GM10266 (cell line): Measurements from ENCODE around the gene NUP107.
A peak's percentile ranks its signal among the peaks of the same experiment; 100 is the strongest.

Experiments
- DNase-seq: peaks from one replicate; pipeline ENCODE4 v3.0.0; 2012; ENCODE audit errors: extremely low spot score
- CTCF ChIP-seq: IDR thresholded peaks from 2 replicates; pipeline ENCODE4 v1.5.1; 2012; ENCODE audit warnings: mild to moderate bottlenecking, low read depth; ENCODE audit not compliant: control insufficient read depth, insufficient read depth; ENCODE audit errors: missing control alignments

The NUP107 gene

GRCh38 chr12:68739891-68740290 is 53.1 kb downstream of the NUP107 start:
- no peak for DNase-seq
- TF ChIP-seq CTCF = no peak

DNA sequence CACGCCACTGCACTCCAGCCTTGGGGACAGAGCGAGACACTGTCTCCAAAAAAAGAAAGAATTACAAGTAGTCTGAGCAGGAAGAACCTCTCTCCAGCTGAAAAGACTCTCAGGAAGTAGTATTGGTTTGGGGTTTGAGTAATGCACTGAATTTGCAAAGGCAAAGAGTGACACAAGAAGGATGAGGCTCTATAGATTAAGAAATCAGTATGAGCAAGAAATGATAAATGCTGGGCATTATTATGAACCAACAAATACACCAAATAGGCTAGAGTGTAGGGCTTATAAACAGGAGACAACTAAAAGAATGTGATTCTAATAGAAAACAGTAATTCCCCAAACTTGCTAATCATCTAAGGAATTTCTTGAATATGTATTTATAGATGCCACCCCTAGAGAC is 56.6 kb downstream of the NUP107 start:
- no peak for TF ChIP-seq CTCF
- no peak for DNase-seq

- no peak for TF ChIP-seq CTCF
Measured at GRCh38 chr12:68745376-68745903, 58.7 kb downstream of the NUP107 start.

GRCh38 chr12:68745904-68746571 is 59.3 kb downstream of the NUP107 start, which contains the start of gene SLC35E3:
SLC35E3 (plus strand) TSS chr12:68746176; CDS start chr12:68746378, 202 bp downstream.
- peak; percentile 91 for DNase-seq
- no peak for TF ChIP-seq CTCF

More at GRCh38 chr12:68745376-68745903, 58.7 kb downstream of the NUP107 start:
- no peak for DNase-seq

DNA sequence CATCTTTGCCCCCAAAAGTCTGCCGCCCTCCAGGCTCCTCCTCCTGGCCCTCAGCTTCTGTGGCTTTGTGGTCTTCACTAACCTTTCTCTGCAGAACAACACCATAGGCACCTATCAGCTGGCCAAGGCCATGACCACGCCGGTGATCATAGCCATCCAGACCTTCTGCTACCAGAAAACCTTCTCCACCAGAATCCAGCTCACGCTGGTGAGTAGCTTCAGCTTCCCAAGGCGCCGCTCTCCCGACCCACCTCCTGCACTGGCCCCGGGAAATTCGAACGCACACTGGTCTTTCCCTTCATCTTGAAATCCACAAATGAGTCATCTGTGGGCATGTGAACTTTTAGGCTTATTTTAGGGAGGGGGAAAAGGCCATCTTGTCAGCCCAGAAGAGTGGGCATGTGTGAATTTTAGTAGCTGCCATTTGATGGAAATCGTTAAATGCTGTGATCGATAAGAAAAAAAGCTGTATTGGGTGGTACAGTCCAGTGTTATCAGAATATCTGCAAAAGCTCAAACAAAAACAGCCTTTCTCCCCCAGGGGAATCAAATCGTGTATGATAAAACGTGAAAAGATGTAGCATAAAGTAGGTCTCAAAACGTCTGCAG is 59.9 kb downstream of the NUP107 start:
- DNase-seq = peak; percentile 43
- TF ChIP-seq CTCF = no peak

DNA sequence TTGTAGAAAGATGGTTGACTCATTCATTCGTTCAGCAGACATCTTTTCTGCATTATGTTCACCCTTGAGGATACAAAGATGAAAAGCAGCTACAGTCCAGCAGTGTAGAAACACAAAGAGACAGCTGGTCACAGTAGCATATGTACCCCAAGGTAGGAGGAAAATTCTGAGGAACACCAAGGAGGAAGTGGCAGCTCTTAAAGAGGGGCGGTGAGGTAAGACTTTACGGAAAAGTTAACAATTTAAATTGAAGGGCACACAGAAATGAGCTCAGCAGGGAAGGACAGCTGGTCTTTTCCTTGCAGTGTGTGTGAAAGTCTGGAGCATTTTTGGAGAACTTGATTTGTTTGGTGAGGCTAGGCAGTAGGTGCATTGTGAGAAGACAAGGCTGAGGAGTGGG is 62.7 kb downstream of the NUP107 start:
- TF ChIP-seq CTCF = no peak
- DNase-seq = no peak

GRCh38 chr12:68749861-68750260 is 63.1 kb downstream of the NUP107 start:
- no peak for TF ChIP-seq CTCF
- no peak for DNase-seq
